HG03025 (cell line): Measurements from ENCODE around the gene ZNF701.

ENCODE experiments used
- ATAC-seq: cut with Tn5 transposase; IDR thresholded peaks from one replicate; pipeline ENCODE4 v1.9.1; 2021; ENCODE audit warnings: mild to moderate bottlenecking, moderate library complexity; ENCODE audit not compliant: unreplicated experiment, low FRiP score

Gene ZNF701

GRCh38 chr19:52635786-52636570 is 65.9 kb downstream of the ZNF701 start:
- ATAC-seq: no peak
